ENCODE data around the gene KRT75.
A peak's percentile ranks its signal among the peaks of the same experiment; 100 is the strongest.

The KRT75 gene

GRCh38 chr12:52416795-52417194, 17.4 kb downstream of the KRT75 start (continued):
- no peak for TF ChIP-seq ZNF292 (tag by site-specific recombination; IDR thresholded peaks at IDR 0.05; ENCODE audit: borderline replicate concordance, low read depth)
- TF ChIP-seq ZNF26 (tag by site-specific recombination; IDR thresholded peaks at IDR 0.05) = no peak
- TF ChIP-seq PRDM4 (tag by site-specific recombination; IDR thresholded peaks at IDR 0.05) = no peak

GRCh38 chr12:52415870-52416750, 18.1 kb downstream of the KRT75 start:
- TF ChIP-seq ZNF391 (tag by site-specific recombination; IDR thresholded peaks at IDR 0.05; ENCODE audit: borderline replicate concordance, low read depth) (no peak), OSR2 (tag by site-specific recombination; IDR thresholded peaks at IDR 0.05) (peak; percentile 31; the same call in 1 of the 2 replicates), ZNF473 (tag by site-specific recombination; IDR thresholded peaks at IDR 0.05) (peak; percentile 14; the same call in 1 of the 2 replicates)
- Histone ChIP-seq H3K27ac (ENCODE audit: extremely low read depth, low read depth, low read length) (no peak overlapping the region), H3K4me3 (ENCODE audit: low read depth, low read length) (no peak overlapping the region), H3K4me1 (ENCODE audit: control insufficient read depth, insufficient read depth, low read length) (no peaks in the 10 kb centered on the region), H3K36me3 (ENCODE audit: control insufficient read depth in 2 of 2, insufficient read depth in 1 of 2, low read length in 2 of 2) (no peaks in the 10 kb centered on the region), H3K9me3 (ENCODE audit: control insufficient read depth, insufficient read depth, low read depth, low read length) (no peaks in the 10 kb centered on the region)
- ChIA-PET POLR2A (no interaction called here), CTCF (interaction anchor here (0.7 to 1.6 kb wide), 3 partner anchors 11 to 291 kb away, joined by 3 to 5 read pairs (median 4); no protein-coding TSS in a partner anchor)

GRCh38 chr12:52414936-52415335, 19.2 kb downstream of the KRT75 start:
- no peaks in the 10 kb centered on the region for H3K9me3 ChIP-seq (ENCODE audit: control insufficient read depth, insufficient read depth, low read depth, low read length)
- no peaks in the 10 kb centered on the region for H3K36me3 ChIP-seq (ENCODE audit: control insufficient read depth in 2 of 2, insufficient read depth in 1 of 2, low read length in 2 of 2)
- ChIA-PET POLR2A (no interaction called here), CTCF (interaction anchor here (0.5 to 0.7 kb wide), 2 partner anchors 123 to 262 kb away, joined by 3 read pairs; no protein-coding TSS in a partner anchor)
- no peak overlapping the region for H3K27ac ChIP-seq (ENCODE audit: extremely low read depth, low read depth, low read length)
- H3K4me3 ChIP-seq (ENCODE audit: low read depth, low read length) = no peak overlapping the region
- H3K4me1 ChIP-seq (ENCODE audit: control insufficient read depth, insufficient read depth, low read length) = no peaks in the 10 kb centered on the region
- TF ChIP-seq ZNF132 (tag by site-specific recombination; IDR thresholded peaks at IDR 0.05; ENCODE audit: borderline replicate concordance) (no peak), ZFP3 (tag by site-specific recombination; IDR thresholded peaks at IDR 0.05; ENCODE audit: low read depth) (no peak), ZNF585B (tag by site-specific recombination; IDR thresholded peaks at IDR 0.05) (no peak)

- H3K4me1 ChIP-seq (ENCODE audit: control insufficient read depth, insufficient read depth, low read length) = no peaks in the 10 kb centered on the region
- no peaks in the 10 kb centered on the region for H3K36me3 ChIP-seq (ENCODE audit: control insufficient read depth in 2 of 2, insufficient read depth in 1 of 2, low read length in 2 of 2)
- CTCF ChIA-PET = interaction anchor here (0.6 to 2.3 kb wide), 8 partner anchors 10 to 460 kb away, joined by 3 to 11 read pairs (median 4); no protein-coding TSS in a partner anchor
- H3K27ac ChIP-seq (ENCODE audit: extremely low read depth, low read depth, low read length) = no peak overlapping the region
- POLR2A ChIA-PET = no interaction called here
- no peaks in the 10 kb centered on the region for H3K9me3 ChIP-seq (ENCODE audit: control insufficient read depth, insufficient read depth, low read depth, low read length)
- no peak overlapping the region for H3K4me3 ChIP-seq (ENCODE audit: low read depth, low read length)
- no peak for TF ChIP-seq BCL11B (tag by site-specific recombination; IDR thresholded peaks at IDR 0.05; ENCODE audit: low read depth)
- peak; percentile 17; the same call in 1 of the 2 replicates for TF ChIP-seq EGR2 (tag by site-specific recombination; IDR thresholded peaks at IDR 0.05; ENCODE audit: low read depth)
Observed at GRCh38 chr12:52413782-52414345, 20.3 kb downstream of the KRT75 start.

Data from HEK293 (cell line).